Tibial nerve (tissue), 4 donors: ENCODE results near the gene CDKN1C. TPM values are rescaled to one million over a fixed set of nuclear protein-coding genes. Genes with fewer than 3 reads are reported as not detected.

Experiments
- DNase-seq, 2 donors: peaks; one replicate each; pipeline ENCODE4 v3.0.0-alpha.2; 2019; ENCODE audit warnings: low spot score in 2 of 2
- H3K27ac ChIP-seq, 4 donors: fragments of 200-600 bp; sonication (generic) in 3 of 4; one replicate each; pipeline ENCODE4 v1.5.1; 2017 to 2019; ENCODE audit warnings: mild to moderate bottlenecking in 1 of 4
- H3K27me3 ChIP-seq, 2 donors: fragments of 200-600 bp; sonication (generic) in 1 of 2; one replicate each; pipeline versions ENCODE4 v1.5.1 to v1.6.0; 2017 to 2019
- H3K36me3 ChIP-seq, 3 donors: fragments of 200-600 bp; sonication (generic); one replicate each; pipeline ENCODE4 v1.5.1; 2018 to 2019
- H3K4me1 ChIP-seq, 4 donors: fragments of 200-600 bp; sonication (generic) in 3 of 4; one replicate each; pipeline ENCODE4 v1.5.1; 2017 to 2019
- H3K4me3 ChIP-seq, 4 donors: fragments of 200-600 bp; sonication (generic) in 3 of 4; one replicate each; pipeline ENCODE4 v1.5.1; 2017 to 2019; ENCODE audit warnings: mild to moderate bottlenecking in 1 of 4, moderate library complexity in 1 of 4
- H3K9me3 ChIP-seq, 4 donors: fragments of 200-600 bp; sonication (generic) in 3 of 4; one replicate each; pipeline ENCODE4 v1.5.1; 2017 to 2019
- CTCF ChIP-seq, 5 experiments: fragments of 200-600 bp in 3 of 5; fragments of 450-650 bp in 2 of 5; sonication (generic) in 3 of 5; IDR thresholded peaks; one replicate each; pipeline ENCODE4 v1.5.1; 2016 to 2019; ENCODE audit warnings: antibody characterized with exemption in 5 of 5, mild to moderate bottlenecking in 3 of 5, moderate library complexity in 2 of 5
- EP300 ChIP-seq, 2 donors: sonication (generic); formaldehyde crosslinking; IDR thresholded peaks; one replicate each; pipeline ENCODE4 v1.6.1; 2017; ENCODE audit warnings: antibody characterized with exemption in 2 of 2, mild to moderate bottlenecking in 1 of 2
- POLR2A ChIP-seq, 2 donors: fragments of 450-650 bp; IDR thresholded peaks; one replicate each; pipeline ENCODE4 v1.6.1; 2017; ENCODE audit warnings: antibody characterized with exemption in 2 of 2, mild to moderate bottlenecking in 2 of 2, moderate library complexity in 2 of 2
- WGBS, 2 donors: methylation state at CpG; one replicate each; pipeline ENCODE4 v1.1.5; 2018; 5-methylcytosine and 5-hydroxymethylcytosine counted together
- total RNA-seq, 4 donors: library from RNA; depleted of rRNA; stranded (reverse); fragments of >200 nt; gene quantifications; one replicate each; pipeline ENCODE4 v1.1.0, GENCODE V29; 2016

Gene CDKN1C
- total RNA-seq, 4 donors from 2014 or later, result 128 to 330 (median 260) TPM

GRCh38 chr11:2922655-2923054, 37.1 kb upstream of the CDKN1C start:
- WGBS, 2 donors, result 69 to 87% methylated on average over 3 of the region's 3 CpGs
- Histone ChIP-seq H3K27me3 (no peaks in the 10 kb centered on the region), H3K27ac (no peak overlapping the region), H3K4me1 (no peaks in the 10 kb centered on the region), H3K4me3 (no peak overlapping the region), H3K9me3 (no peaks in the 10 kb centered on the region), H3K36me3 (no peaks in the 10 kb centered on the region)
- no peak for DNase-seq
- TF ChIP-seq EP300 (IDR thresholded peaks at IDR 0.05), result no peak
- TF ChIP-seq POLR2A (IDR thresholded peaks at IDR 0.05), result no peak
- TF ChIP-seq CTCF (IDR thresholded peaks at IDR 0.05), result no peak

- TF ChIP-seq POLR2A (IDR thresholded peaks at IDR 0.05), result no peak
- TF ChIP-seq EP300 (IDR thresholded peaks at IDR 0.05), result no peak
- TF ChIP-seq CTCF (IDR thresholded peaks at IDR 0.05), result no peak
- Histone ChIP-seq H3K36me3 (no peaks in the 10 kb centered on the region), H3K9me3 (no peaks in the 10 kb centered on the region), H3K27ac (no peak overlapping the region), H3K27me3 (no peaks in the 10 kb centered on the region), H3K4me3 (no peak overlapping the region), H3K4me1 (no peaks in the 10 kb centered on the region)
- WGBS, 2 donors, result 93 to 94% methylated on average over 7 to 14 of the region's 29 CpGs
- DNase-seq, result no peak
Measured at GRCh38 chr11:2921742-2922493, 36.3 kb upstream of the CDKN1C start.

DNA sequence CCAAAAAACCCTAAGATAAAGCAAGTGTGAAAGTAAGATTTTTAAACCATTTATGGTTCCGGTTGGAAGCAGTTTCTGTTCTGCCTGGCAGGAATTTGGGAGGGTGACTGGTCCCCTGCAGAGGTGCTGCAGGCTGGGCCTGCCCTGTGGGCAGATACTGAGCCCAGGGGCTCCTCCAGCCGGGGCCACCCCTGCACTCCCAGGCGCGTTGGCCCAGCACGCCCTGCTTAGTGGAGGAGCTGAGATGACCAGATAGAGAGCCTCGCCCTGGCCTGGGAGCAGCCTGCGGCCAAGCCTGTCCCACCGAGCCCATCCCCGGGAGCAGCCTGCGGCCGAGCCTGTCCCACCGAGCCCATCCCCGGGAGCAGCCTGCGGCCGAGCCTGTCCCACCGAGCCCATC, 35.7 kb upstream of the CDKN1C start:
- no peaks in the 10 kb centered on the region for H3K36me3 ChIP-seq
- TF ChIP-seq EP300 (IDR thresholded peaks at IDR 0.05) (no peak), POLR2A (IDR thresholded peaks at IDR 0.05) (no peak), CTCF (IDR thresholded peaks at IDR 0.05) (no peak)
- 79 to 82% methylated on average over 5 to 6 of the region's 16 CpGs for WGBS, 2 donors
- no peak for DNase-seq
- no peaks in the 10 kb centered on the region for H3K9me3 ChIP-seq
- no peak overlapping the region for H3K4me3 ChIP-seq
- no peak overlapping the region for H3K27ac ChIP-seq
- H3K4me1 ChIP-seq, result no peaks in the 10 kb centered on the region
- no peaks in the 10 kb centered on the region for H3K27me3 ChIP-seq

DNA sequence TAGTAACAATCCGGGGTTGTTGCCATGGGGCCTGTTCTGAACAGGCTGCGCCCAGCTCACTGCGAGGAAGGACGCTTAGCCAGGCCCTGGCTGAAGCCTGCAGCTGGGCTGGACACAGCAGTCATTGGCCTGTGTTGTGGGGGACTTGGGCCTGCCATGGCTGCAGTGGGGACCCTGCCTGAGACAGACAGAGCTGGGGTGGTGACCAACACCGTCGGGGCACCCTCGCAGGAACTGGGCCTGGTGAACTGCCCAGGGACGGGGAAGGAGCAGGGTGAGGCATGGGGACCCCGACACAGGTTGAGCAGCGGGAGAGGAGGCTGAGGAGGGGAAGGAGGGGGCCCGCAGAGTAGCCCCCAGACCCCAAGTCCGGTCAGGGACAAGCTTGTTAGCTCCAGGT, 34.8 kb upstream of the CDKN1C start:
- 91 to 95% methylated on average over 12 of the region's 12 CpGs for WGBS, 2 donors
- DNase-seq, result no peak
- H3K4me1 ChIP-seq, result no peaks in the 10 kb centered on the region
- no peaks in the 10 kb centered on the region for H3K27me3 ChIP-seq
- H3K27ac ChIP-seq, result no peak overlapping the region
- no peaks in the 10 kb centered on the region for H3K9me3 ChIP-seq
- TF ChIP-seq CTCF (IDR thresholded peaks at IDR 0.05) (no peak), EP300 (IDR thresholded peaks at IDR 0.05) (no peak), POLR2A (IDR thresholded peaks at IDR 0.05) (no peak)
- no peak overlapping the region for H3K4me3 ChIP-seq
- H3K36me3 ChIP-seq, result no peaks in the 10 kb centered on the region

- 91 to 93% methylated on average over 8 to 12 of the region's 13 CpGs for WGBS, 2 donors
- H3K4me3 ChIP-seq, result no peak overlapping the region
- DNase-seq, result no peak
- H3K27me3 ChIP-seq, result no peaks in the 10 kb centered on the region
- no peaks in the 10 kb centered on the region for H3K36me3 ChIP-seq
- H3K9me3 ChIP-seq, result no peaks in the 10 kb centered on the region
- H3K4me1 ChIP-seq, result no peaks in the 10 kb centered on the region
- TF ChIP-seq EP300 (IDR thresholded peaks at IDR 0.05), result no peak
- TF ChIP-seq POLR2A (IDR thresholded peaks at IDR 0.05), result no peak
- no peak for TF ChIP-seq CTCF (IDR thresholded peaks at IDR 0.05)
- H3K27ac ChIP-seq, result no peak overlapping the region
Measured at GRCh38 chr11:2919837-2920236, 34.3 kb upstream of the CDKN1C start.
